ENCODE data around the gene STPG4. TPM values are rescaled to one million over a fixed set of nuclear protein-coding genes. Genes with fewer than 3 reads are reported as not detected.
A peak's percentile ranks its signal among the peaks of the same experiment; 100 is the strongest.
"Not testable (repeated sequence)": the region's sequence is repeated elsewhere in the genome, so short reads cannot be mapped to it uniquely, and the experiment has no call there.

Gene STPG4
- total RNA-seq, 4 donors from 2014 or later: 0.30 to 2.6 (median 1.4) TPM; not detected in 1

GRCh38 chr2:47169784-47170183, 14.7 kb upstream of the STPG4 start:
- no peaks in the 10 kb centered on the region for H3K9me3 ChIP-seq
- TF ChIP-seq POLR2A (IDR thresholded peaks at IDR 0.05) (no peak), EP300 (IDR thresholded peaks at IDR 0.05) (no peak)
- TF ChIP-seq, protein P1, sequence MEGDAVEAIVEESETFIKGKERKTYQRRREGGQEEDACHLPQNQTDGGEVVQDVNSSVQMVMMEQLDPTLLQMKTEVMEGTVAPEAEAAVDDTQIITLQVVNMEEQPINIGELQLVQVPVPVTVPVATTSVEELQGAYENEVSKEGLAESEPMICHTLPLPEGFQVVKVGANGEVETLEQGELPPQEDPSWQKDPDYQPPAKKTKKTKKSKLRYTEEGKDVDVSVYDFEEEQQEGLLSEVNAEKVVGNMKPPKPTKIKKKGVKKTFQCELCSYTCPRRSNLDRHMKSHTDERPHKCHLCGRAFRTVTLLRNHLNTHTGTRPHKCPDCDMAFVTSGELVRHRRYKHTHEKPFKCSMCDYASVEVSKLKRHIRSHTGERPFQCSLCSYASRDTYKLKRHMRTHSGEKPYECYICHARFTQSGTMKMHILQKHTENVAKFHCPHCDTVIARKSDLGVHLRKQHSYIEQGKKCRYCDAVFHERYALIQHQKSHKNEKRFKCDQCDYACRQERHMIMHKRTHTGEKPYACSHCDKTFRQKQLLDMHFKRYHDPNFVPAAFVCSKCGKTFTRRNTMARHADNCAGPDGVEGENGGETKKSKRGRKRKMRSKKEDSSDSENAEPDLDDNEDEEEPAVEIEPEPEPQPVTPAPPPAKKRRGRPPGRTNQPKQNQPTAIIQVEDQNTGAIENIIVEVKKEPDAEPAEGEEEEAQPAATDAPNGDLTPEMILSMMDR (IDR thresholded peaks at IDR 0.05): no peak
- DNase-seq (ENCODE audit: low spot score in 2 of 2): no peak
- peak overlapping the region in 3 of 4 donors; percentile 23 to 100 (median 58) for H3K27ac ChIP-seq
- WGBS, 2 donors: 38 to 40% methylated on average over 2 of the region's 2 CpGs
- peak overlapping the region in 1 of 4 donors; percentile 92 for H3K4me3 ChIP-seq
- H3K36me3 ChIP-seq: peaks cover 0 to 26% (median 4%) of the 10 kb centered on the region in 3 donors
- peaks cover 0 to 86% (median 47%) of the 10 kb centered on the region in 4 donors for H3K4me1 ChIP-seq
- H3K27me3 ChIP-seq: no peaks in the 10 kb centered on the region

GRCh38 chr2:47168895-47169294, 13.8 kb upstream of the STPG4 start:
- H3K9me3 ChIP-seq; DNase-seq (ENCODE audit: low spot score in 2 of 2); H3K4me3 ChIP-seq; H3K27me3 ChIP-seq: not testable (repeated sequence)
- peak overlapping the region in 2 of 4 donors; percentile 36 to 100 for H3K27ac ChIP-seq
- H3K4me1 ChIP-seq: peaks cover 0 to 89% (median 46%) of the 10 kb centered on the region in 4 donors
- peaks cover 0 to 31% (median 4%) of the 10 kb centered on the region in 3 donors for H3K36me3 ChIP-seq
- 37 to 59% methylated on average over 7 to 8 of the region's 8 CpGs for WGBS, 2 donors

- Histone ChIP-seq H3K27ac (peak overlapping the region in 1 of 4 donors; percentile 8), H3K36me3 (peaks cover 0 to 45% (median 4%) of the 10 kb centered on the region in 3 donors), H3K27me3 (no peaks in the 10 kb centered on the region), H3K4me3 (no peak overlapping the region), H3K9me3 (no peaks in the 10 kb centered on the region), H3K4me1 (peaks cover 0 to 87% (median 42%) of the 10 kb centered on the region in 4 donors)
- TF ChIP-seq EP300 (IDR thresholded peaks at IDR 0.05): no peak
- TF ChIP-seq, protein P1 (IDR thresholded peaks at IDR 0.05): no peak
- no peak for TF ChIP-seq POLR2A (IDR thresholded peaks at IDR 0.05)
- no peak for DNase-seq (ENCODE audit: low spot score in 2 of 2)
- 73 to 76% methylated on average over 5 of the region's 5 CpGs for WGBS, 2 donors
These were observed 12.0 kb upstream of the STPG4 start for GRCh38 chr2:47167149-47167548.

DNA sequence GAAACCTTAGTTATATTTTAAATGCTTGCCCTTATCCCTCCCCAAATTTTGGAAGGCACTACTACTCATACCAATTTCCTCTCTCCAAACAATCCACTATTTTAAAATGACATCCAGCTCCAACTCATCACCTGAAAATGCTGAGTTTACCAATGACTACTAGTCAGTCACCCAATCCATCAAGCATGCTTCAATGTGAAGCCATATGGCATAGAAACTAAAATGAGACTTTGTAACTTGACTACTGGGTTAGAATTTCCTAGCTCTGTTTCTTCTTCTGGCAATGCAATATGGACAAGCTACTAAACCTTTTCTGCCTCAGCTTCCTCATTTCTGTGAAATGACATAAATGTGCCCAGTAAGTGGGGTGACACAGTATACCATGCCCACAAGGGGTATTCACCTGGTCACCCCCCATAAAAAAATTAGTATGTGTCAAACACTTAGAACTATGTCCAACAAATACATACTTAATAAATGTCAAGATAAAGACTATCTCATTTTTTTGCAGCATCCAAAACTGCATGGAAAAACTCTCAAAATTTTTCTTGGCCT, 10.0 kb upstream of the STPG4 start:
- peaks cover 0 to 63% (median 5%) of the 10 kb centered on the region in 3 donors for H3K36me3 ChIP-seq
- no peaks in the 10 kb centered on the region for H3K27me3 ChIP-seq
- TF ChIP-seq EP300 (IDR thresholded peaks at IDR 0.05): no peak
- TF ChIP-seq POLR2A (IDR thresholded peaks at IDR 0.05): no peak
- TF ChIP-seq, protein P1 (IDR thresholded peaks at IDR 0.05): no peak
- no peak for DNase-seq (ENCODE audit: low spot score in 2 of 2)
- no peak overlapping the region for H3K27ac ChIP-seq
- H3K9me3 ChIP-seq: no peaks in the 10 kb centered on the region
- peaks cover 0 to 79% (median 33%) of the 10 kb centered on the region in 4 donors for H3K4me1 ChIP-seq
- no peak overlapping the region for H3K4me3 ChIP-seq

DNA sequence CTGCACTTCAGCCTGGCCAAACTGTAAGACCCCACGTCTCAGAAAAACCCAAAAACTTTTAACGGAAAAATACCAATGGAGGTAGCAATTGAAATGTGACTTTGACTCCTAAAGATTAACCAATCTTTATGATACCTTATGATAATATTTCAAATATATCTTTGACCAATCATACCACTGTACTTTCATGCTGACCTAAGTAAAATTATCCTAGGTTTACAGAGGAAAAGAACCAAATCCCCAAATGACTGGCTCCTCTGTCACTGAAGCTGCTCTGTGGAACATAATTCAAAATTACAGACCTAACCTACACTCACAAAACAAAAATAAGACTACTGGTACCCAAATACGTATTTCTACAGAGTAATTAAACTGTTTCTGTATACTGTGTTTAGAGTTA, 7.7 kb upstream of the STPG4 start:
- Histone ChIP-seq H3K27ac (no peak overlapping the region), H3K36me3 (peaks cover 0 to 70% (median 13%) of the 10 kb centered on the region in 3 donors), H3K9me3 (no peaks in the 10 kb centered on the region), H3K4me1 (peaks cover 0 to 62% (median 19%) of the 10 kb centered on the region in 4 donors), H3K27me3 (no peaks in the 10 kb centered on the region), H3K4me3 (no peak overlapping the region)
- TF ChIP-seq POLR2A (IDR thresholded peaks at IDR 0.05) (no peak), EP300 (IDR thresholded peaks at IDR 0.05) (no peak)
- TF ChIP-seq, protein P1 (IDR thresholded peaks at IDR 0.05): no peak
- 76 to 80% methylated on average over 3 of the region's 3 CpGs for WGBS, 2 donors
- DNase-seq (ENCODE audit: low spot score in 2 of 2): no peak

Data from tibial nerve (tissue), 4 donors.